Kidney (tissue), 22 donors: ENCODE measurements around the gene HIKESHI. TPM values are rescaled to one million over a fixed set of nuclear protein-coding genes. Genes with fewer than 3 reads are reported as not detected.

ENCODE experiments used
- DNase-seq, 5 donors: peaks; one replicate each; pipeline ENCODE4 v3.0.0-alpha.2; 2013 to 2020
- FAIRE-seq: peaks from 2 replicates; lab custom pipeline; 2012; peaks lifted over from hg19 to GRCh38; lab: Jason Lieb, UNC
- H3K27ac ChIP-seq, 2 donors: one replicate each; pipeline ENCODE4 v1.7.0; 2013; ENCODE audit warnings: low read depth in 2 of 2, low read length in 2 of 2, inconsistent platforms in 1 of 2
- H3K27me3 ChIP-seq: one replicate; pipeline ENCODE4 v1.7.1; 2013; ENCODE audit warnings: low read length, inconsistent platforms; ENCODE audit not compliant: control insufficient read depth, insufficient read depth
- H3K36me3 ChIP-seq, 3 donors: one replicate each; pipeline versions ENCODE4 v1.7.0 to v1.7.1; 2013; ENCODE audit warnings: low read length in 3 of 3, control low read depth in 1 of 3, inconsistent platforms in 1 of 3; ENCODE audit not compliant: insufficient read depth in 3 of 3, control insufficient read depth in 2 of 3
- H3K4me1 ChIP-seq, 3 donors: one replicate each; pipeline versions ENCODE4 v1.7.0 to v1.7.1; 2013; ENCODE audit warnings: low read length in 3 of 3, inconsistent platforms in 1 of 3, low read depth in 1 of 3; ENCODE audit not compliant: control insufficient read depth in 2 of 3, insufficient read depth in 2 of 3
- H3K4me3 ChIP-seq, 3 donors: one replicate each; pipeline versions ENCODE4 v1.7.0 to v1.8.1; 2013; ENCODE audit warnings: low read length in 3 of 3, control low read depth in 1 of 3, inconsistent platforms in 1 of 3
- H3K9ac ChIP-seq, 3 donors: one replicate each; pipeline versions ENCODE4 v1.7.0 to v1.7.1; 2013; ENCODE audit warnings: low read length in 3 of 3, control low read depth in 1 of 3, inconsistent platforms in 1 of 3
- H3K9me3 ChIP-seq, 3 donors: one replicate each; pipeline versions ENCODE4 v1.7.0 to v1.7.1; 2013; ENCODE audit warnings: low read length in 3 of 3, control low read depth in 1 of 3, inconsistent platforms in 1 of 3; ENCODE audit not compliant: control insufficient read depth in 2 of 3, insufficient read depth in 1 of 3
- intact Hi-C: fragments of 100-400 bp; cut with DNase I; formaldehyde crosslinking; loops from one replicate; pipeline ENCODE4 v1.11.1; 2022
- long read RNA-seq, 10 donors: library from polyadenylated mRNA in 1 of 10; unstranded in 1 of 10; transcript quantifications; one replicate each; pipeline ENCODE4 v2.0.0 and lab custom pipeline, GENCODE V29; 2021 to 2026
- polyA plus RNA-seq: library from polyadenylated mRNA; stranded (reverse); fragments of 350-450 nt; fragmentation: Illumina TruSeq; extraction: RNeasy Lipid Tissue Mini Kit (QIAGEN cat#74804); gene quantifications from one replicate; pipeline ENCODE4 v1.2.3, GENCODE V29; 2014; ENCODE audit warnings: low read depth, low replicate concordance; ENCODE audit not compliant: insufficient read depth
- total RNA-seq: library from RNA; stranded (reverse); fragmentation: NEBNext Ultra II Directional; extraction: Animal tissue kit (Norgen Biotek cat#: 25700); gene quantifications from one replicate; pipeline ENCODE4 v1.2.1, GENCODE V29; 2021
- TF ChIP-seq, protein P1 (sequence below): IDR thresholded peaks from 3 replicates; pipeline ENCODE4 v1.5.1; 2012; ENCODE audit warnings: mild to moderate bottlenecking, moderate library complexity, borderline replicate concordance; ENCODE audit not compliant: insufficient read depth; ENCODE audit errors: extremely low read depth
- donor health status: control.
- donor health status: control.
- donor health status: control.
- donor health status: control.
- donor health status: control.
- donor health status: DM: yes; HTN: yes; CAD: no.
- donor health status: Normal renal cell carcinoma (clear cell type).

Gene HIKESHI, protein sequence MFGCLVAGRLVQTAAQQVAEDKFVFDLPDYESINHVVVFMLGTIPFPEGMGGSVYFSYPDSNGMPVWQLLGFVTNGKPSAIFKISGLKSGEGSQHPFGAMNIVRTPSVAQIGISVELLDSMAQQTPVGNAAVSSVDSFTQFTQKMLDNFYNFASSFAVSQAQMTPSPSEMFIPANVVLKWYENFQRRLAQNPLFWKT
- 26.9 TPM for total RNA-seq
- polyA plus RNA-seq, result 47.0 TPM
- long read RNA-seq, donor 1, transcript HIKESHI-201 (5 exons, 1,113 nt), result major isoform, 22 of 44 reads
- long read RNA-seq, donor 1, partial matches to known transcripts, result 15 of 44 reads
- long read RNA-seq, donor 1, other reads (novel, unspliced or antisense), result 0 of 44 reads
- long read RNA-seq, donor 2, transcript HIKESHI-207 (4 exons, 1,694 nt), result minor isoform, 5 of 50 reads
- long read RNA-seq, donor 2, transcript HIKESHI-201 (5 exons, 1,113 nt), result major isoform, 22 of 50 reads
- long read RNA-seq, donor 2, partial matches to known transcripts, result 19 of 50 reads
- long read RNA-seq, donor 2, other reads (novel, unspliced or antisense), result 0 of 50 reads
- long read RNA-seq, donor 3, transcript HIKESHI-201 (5 exons, 1,113 nt), result major isoform, 27 of 52 reads
- long read RNA-seq, donor 3, partial matches to known transcripts, result 20 of 52 reads
- long read RNA-seq, donor 3, other reads (novel, unspliced or antisense), result 0 of 52 reads
- long read RNA-seq, donor 4, transcript HIKESHI-201 (5 exons, 1,113 nt), result major isoform, 19 of 31 reads
- long read RNA-seq, donor 4, partial matches to known transcripts, result 9 of 31 reads
- long read RNA-seq, donor 4, other reads (novel, unspliced or antisense), result 0 of 31 reads
- long read RNA-seq, donor 5, partial matches to known transcripts, result 0 of 3 reads
- long read RNA-seq, donor 5, other reads (novel, unspliced or antisense), result 0 of 3 reads
- long read RNA-seq, donor 6, transcript HIKESHI-201 (5 exons, 1,113 nt), result major isoform, 66 of 128 reads
- long read RNA-seq, donor 6, transcript HIKESHI-203 (2 exons, 1,558 nt), result minor isoform, 5 of 128 reads
- long read RNA-seq, donor 6, transcript HIKESHI-205 (4 exons, 715 nt), result minor isoform, 5 of 128 reads
- long read RNA-seq, donor 6, partial matches to known transcripts, result 49 of 128 reads
- long read RNA-seq, donor 6, other reads (novel, unspliced or antisense), result 0 of 128 reads
- long read RNA-seq, donor 7, transcript HIKESHI-201 (5 exons, 1,113 nt), result major isoform, 9 of 13 reads
- long read RNA-seq, donor 7, partial matches to known transcripts, result 0 of 13 reads
- long read RNA-seq, donor 7, other reads (novel, unspliced or antisense), result 3 of 13 reads
- long read RNA-seq, donor 8, transcript HIKESHI-207 (4 exons, 1,694 nt), result minor isoform, 6 of 65 reads
- long read RNA-seq, donor 8, transcript HIKESHI-201 (5 exons, 1,113 nt), result major isoform, 34 of 65 reads
- long read RNA-seq, donor 8, partial matches to known transcripts, result 21 of 65 reads
- long read RNA-seq, donor 8, other reads (novel, unspliced or antisense), result 0 of 65 reads
- long read RNA-seq, donor 9, transcript HIKESHI-201 (5 exons, 1,113 nt), result major isoform, 17 of 23 reads
- long read RNA-seq, donor 9, partial matches to known transcripts, result 0 of 23 reads
- long read RNA-seq, donor 9, other reads (novel, unspliced or antisense), result 0 of 23 reads
- long read RNA-seq, donor 10, transcript HIKESHI-201 (5 exons, 1,113 nt), result major isoform, 9 of 25 reads
- long read RNA-seq, donor 10, partial matches to known transcripts, result 13 of 25 reads
- long read RNA-seq, donor 10, other reads (novel, unspliced or antisense), result 0 of 25 reads

DNA sequence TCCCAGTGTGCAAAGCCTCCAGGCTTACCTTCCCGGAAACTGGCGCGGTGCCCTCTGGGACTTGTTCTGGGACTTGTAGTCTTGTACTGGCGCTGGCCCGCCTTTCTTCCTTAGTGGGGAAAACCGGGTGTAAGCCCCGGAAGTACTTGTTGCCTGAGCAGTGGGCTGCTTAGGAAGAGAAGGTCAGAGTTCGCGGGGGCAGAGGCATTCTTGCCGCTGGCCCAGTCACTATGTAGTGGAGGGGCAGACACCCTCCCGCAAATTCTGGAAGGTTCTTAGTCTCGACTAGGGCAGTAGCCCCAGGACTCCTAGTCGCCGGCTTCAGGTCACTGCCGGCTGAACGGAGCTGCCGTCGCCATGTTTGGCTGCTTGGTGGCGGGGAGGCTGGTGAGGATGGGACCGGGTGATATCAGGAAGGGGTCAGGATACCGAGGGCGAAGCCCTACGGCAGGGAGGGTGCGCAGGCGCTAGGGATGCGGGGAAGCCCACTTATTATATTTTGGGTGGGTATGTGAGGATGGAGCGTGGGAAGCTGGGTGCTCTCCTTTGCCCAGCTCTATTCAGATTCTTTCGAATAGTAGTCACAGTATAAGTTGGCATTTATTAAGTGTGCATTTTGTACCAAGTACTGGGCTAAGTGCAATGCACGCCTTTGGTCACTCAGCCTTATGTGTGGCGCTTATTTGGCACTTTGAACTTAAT, at the start of gene HIKESHI:
TSS of gene HIKESHI (plus strand) at position 149 of the 702 bp plus-strand sequence. CDS start at position 358, 209 bp downstream.
- no peaks in the 10 kb centered on the region for H3K27me3 ChIP-seq
- peak within 1 kb of the TSS; percentile 66 to 98 (median 97) for H3K9ac ChIP-seq
- peaks cover 0 to 6% (median 0%) of the 10 kb centered on the region in 3 donors for H3K4me1 ChIP-seq
- TF ChIP-seq, protein P1, sequence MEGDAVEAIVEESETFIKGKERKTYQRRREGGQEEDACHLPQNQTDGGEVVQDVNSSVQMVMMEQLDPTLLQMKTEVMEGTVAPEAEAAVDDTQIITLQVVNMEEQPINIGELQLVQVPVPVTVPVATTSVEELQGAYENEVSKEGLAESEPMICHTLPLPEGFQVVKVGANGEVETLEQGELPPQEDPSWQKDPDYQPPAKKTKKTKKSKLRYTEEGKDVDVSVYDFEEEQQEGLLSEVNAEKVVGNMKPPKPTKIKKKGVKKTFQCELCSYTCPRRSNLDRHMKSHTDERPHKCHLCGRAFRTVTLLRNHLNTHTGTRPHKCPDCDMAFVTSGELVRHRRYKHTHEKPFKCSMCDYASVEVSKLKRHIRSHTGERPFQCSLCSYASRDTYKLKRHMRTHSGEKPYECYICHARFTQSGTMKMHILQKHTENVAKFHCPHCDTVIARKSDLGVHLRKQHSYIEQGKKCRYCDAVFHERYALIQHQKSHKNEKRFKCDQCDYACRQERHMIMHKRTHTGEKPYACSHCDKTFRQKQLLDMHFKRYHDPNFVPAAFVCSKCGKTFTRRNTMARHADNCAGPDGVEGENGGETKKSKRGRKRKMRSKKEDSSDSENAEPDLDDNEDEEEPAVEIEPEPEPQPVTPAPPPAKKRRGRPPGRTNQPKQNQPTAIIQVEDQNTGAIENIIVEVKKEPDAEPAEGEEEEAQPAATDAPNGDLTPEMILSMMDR, result no peak
- H3K4me3 ChIP-seq, result peak within 1 kb of the TSS; percentile 89 to 98 (median 97)
- no peaks in the 10 kb centered on the region for H3K9me3 ChIP-seq
- FAIRE-seq, result peak; percentile 94
- no peaks in the 10 kb centered on the region for H3K36me3 ChIP-seq
- H3K27ac ChIP-seq, result peak within 1 kb of the TSS; percentile 87 to 93
- intact Hi-C loops, result no loop called here
- peak; percentile 96 to 100 (median 99) for DNase-seq

DNA sequence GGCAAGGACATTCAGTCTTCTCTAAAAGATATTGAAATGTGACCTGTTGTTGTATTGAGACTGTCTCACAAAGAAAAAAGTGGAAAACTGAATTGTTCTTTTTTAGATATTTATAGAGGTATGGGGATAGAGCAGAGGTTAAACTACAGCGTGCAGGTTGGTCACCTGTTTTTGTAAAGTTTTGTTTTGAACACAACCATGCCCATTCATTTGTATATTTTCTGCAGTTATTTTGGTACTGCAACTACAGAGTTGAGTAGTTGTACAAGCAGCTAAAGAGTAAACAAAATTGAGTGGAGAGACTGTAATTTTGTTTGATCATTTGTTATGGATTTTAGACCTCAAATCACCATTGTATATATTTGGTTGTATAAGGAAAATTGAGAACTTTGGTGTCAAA, 46.1 kb upstream of the HIKESHI start:
- intact Hi-C loops, result no loop called here
- Histone ChIP-seq H3K9ac (no peak overlapping the region), H3K9me3 (no peaks in the 10 kb centered on the region), H3K27ac (no peak overlapping the region), H3K4me1 (peaks cover 0 to 10% (median 0%) of the 10 kb centered on the region in 3 donors), H3K4me3 (no peak overlapping the region), H3K27me3 (no peaks in the 10 kb centered on the region), H3K36me3 (peaks cover 3 to 17% (median 7%) of the 10 kb centered on the region in 3 donors)
- no peak for FAIRE-seq
- DNase-seq, result no peak
- TF ChIP-seq, protein P1, result no peak
